Erythroblast (primary cell): Measurements from ENCODE around the gene SHANK2.

Experiments
- DNase-seq, 2 experiments: peaks; one replicate each; lab custom pipeline; 2025; lab: John Stamatoyannopoulos, UW
- GATA1 ChIP-seq: IDR thresholded peaks from 2 replicates; pipeline ENCODE4 v1.6.1; 2011; ENCODE audit warnings: low read depth, mild to moderate bottlenecking, control low read depth, low read length, moderate library complexity
- POLR2A ChIP-seq: IDR thresholded peaks from 2 replicates; pipeline ENCODE4 v1.6.1; 2011; ENCODE audit warnings: mild to moderate bottlenecking, low read length

The SHANK2 gene

DNA sequence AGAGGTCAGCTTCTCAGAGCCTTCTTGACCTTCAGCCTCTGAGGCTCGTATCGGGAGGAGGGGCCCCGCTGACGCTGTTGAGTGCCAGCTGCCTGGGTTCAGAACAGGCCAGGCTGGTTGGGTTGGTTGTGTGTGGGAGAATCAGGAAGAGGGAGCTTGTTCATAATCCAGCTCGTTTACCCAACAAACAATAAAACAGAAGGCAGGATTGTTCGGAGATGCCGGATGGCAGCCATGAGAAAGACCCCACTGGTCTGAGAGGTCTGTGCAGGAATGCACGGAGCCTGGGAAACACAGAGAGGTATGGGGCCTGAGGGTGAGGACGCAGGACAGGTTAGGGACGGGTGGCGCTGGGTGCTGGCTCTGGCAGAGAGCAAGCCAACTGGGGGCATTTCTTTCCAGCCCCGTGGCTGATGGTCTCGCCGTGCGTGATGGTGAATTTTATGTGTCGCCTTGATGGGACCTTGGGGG is 31.6 kb upstream of the SHANK2 start:
- TF ChIP-seq POLR2A = no peak
- no peak for TF ChIP-seq GATA1
- DNase-seq = no peak

DNA sequence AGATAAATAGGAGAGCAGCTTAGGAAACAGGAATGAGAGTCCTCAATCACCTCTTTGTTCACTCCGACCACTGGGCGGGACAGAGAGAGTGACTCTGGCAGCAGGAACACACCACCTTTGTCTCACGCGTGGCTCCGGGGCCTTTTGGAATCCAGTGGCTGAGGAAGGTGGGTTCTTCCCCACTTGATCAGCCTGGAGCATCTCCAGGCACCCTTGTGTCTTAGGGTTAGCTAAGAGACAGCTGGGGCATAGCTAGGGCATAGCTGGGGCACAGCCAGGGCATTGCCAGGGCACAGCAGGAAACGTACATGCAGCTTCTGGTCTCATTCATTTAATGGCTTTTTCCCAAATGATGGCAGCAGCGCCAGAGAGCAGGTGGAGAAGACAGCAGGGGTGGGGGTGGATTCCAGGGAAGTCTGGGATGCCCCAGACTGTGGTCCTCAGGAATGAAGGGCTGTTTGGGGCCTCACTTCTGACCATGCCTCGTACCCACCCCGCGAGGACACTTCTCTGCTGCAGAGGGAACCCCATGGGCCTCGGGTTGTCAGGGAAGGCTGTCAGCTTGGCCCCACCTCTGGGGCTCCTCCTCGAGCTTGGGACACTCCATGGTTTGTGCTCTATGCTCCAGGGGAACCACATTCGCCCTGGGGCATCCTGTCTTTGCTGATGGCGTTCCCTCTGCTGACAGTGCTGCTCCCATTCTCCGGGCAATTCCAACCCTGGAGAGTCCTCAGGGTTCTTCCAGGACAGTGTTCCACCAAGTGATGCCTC is 30.4 kb upstream of the SHANK2 start:
- TF ChIP-seq POLR2A (no peak), GATA1 (no peak)
- no peak for DNase-seq

DNA sequence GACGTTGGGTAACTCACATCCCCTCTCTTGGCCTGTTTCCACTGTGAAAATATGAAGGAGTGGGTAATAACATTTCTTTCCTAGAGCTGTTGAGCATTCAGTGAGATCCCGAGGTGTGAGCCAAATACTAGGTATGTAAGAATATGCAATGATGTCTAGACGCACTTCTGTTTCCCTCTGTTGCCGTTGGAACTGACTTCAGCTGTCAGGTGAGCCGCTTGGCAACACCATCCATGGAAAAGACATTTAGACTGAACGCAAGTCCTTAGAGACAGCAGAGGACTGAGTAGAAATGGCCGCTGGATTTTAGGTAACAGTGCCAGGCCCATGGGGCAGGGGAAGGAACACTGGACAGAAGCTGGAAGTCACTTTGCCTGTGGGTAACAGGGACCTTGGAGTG is 29.5 kb upstream of the SHANK2 start:
- TF ChIP-seq GATA1 (no peak), POLR2A (no peak)
- DNase-seq = no peak

DNA sequence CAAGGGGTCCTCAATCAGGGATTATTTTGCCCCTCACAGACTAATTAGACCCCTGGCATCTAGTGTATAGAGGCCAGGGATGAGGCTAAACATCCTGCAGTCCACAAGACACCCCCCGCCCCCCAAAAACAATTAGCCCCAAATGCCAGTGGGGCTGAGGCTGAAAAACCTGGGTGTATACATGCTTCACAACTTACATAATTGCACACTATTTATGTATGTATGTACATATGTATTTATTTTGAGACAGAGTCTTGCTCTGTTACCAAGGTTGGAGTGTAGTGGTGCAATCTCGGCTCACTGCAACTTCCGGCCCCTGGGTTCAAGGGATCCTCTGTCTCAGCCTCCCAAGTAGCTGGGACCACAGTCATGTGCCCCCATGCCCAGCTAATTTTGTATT is 28.8 kb upstream of the SHANK2 start:
- DNase-seq = no peak
- no peak for TF ChIP-seq GATA1
- TF ChIP-seq POLR2A = no peak

- no peak for TF ChIP-seq POLR2A
- no peak for TF ChIP-seq GATA1
- DNase-seq = no peak
Measured at GRCh38 chr11:71279916-71280645, 27.7 kb upstream of the SHANK2 start.

GRCh38 chr11:71272161-71272560 is 19.8 kb upstream of the SHANK2 start:
- no peak for TF ChIP-seq POLR2A
- TF ChIP-seq GATA1 = no peak
- no peak for DNase-seq

DNA sequence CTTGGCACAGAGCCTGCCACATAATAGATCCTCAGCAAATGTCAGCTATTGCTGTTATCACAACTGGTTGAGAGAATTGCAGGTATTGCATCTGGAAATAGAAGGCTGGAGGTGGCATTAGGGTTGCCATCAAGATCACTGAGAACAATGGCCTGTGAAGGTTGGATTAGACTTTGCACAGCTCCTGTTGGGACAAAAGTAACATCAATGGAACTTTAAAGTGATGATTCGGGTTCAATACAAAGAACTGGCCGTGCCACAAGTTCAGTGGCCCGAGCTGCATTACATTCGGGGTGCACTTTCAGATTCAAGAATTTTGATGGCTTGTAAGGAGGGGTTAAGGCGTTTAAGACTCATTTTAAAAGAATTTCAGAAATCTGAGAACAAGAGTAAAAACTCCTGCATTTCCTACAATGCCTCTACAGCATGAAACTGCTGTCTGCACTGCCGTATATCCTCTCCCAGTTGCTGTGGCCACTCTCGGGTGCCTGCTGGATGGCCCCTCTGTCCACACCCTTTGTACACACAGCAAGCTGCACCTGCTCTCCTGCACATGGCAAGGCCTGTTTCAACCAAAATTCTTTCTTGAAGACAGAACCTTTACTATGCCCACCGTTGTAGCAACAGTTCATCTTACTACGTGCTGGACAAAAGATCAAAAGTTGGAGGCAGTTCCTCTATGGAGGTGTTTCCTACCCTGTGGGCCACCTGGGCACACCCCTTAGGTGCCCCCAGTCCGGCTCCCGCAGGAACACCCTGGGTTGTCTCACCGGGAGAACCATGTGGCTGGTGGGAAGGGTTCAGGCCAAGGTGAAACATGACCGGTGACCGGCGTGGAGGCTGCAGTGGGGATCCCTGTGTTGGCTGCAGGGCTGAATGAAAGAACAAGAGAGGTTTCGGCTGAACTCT is 17.5 kb upstream of the SHANK2 start:
- TF ChIP-seq POLR2A = no peak
- TF ChIP-seq GATA1 = no peak
- no peak for DNase-seq

DNA sequence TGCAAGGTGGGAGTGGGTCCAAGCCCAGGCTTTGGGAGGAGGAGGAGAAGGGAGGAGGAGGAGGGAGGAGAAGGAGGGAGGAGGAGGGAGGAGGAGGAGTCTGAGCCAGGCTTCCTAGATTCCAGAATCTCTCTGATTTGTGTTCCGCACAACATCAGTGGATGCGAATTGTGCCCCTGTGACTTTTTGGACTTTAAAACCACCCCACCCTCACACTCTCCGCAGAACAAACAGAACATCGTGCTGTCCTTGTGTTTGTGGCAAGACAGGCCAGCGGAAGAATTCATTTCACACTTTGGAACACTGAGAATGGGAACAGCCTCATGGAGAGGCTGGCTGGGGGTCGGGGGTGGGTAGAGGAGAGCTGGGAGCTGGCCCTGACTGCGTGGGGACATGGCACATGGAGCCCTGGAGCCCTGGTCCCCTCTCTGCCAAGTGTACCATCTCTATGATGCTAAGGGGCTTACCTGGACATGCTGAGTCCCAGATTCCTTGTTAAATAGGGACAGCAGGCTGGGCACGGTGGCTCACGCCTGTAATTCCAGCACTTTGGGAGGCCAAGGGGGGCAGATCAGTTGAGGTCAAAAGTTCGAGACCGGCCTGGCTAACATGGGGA is 16.4 kb upstream of the SHANK2 start:
- no peak for DNase-seq

DNA sequence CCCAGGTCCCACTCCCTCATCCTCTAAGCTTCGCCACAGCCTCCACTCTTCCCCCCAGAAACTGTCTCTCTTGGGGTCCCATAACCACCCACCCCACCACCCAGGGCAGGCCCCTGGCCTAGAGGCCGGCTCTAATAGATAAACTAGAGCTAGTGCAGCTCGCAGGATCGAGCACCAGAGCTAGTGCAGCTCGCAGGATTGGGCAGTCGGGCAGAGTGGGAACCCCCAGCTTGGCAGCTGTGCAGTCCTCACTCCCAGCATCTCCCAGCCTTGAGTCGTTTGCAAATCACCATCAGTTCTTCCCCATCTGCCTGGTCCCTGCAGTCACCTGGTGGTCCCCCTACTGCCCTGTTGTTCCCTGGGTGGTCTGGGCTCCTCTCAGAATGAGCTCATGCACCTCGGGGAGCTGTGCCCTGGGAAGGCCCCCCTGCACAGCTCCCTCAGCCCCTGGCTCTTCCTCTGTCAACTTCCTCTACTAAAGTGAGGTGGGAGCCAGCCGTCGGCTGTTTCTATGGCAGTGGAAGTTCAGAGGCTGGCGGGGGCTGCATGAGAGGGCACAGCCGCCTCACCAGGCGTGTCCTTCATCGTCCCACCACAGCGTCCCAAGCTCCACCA is 15.5 kb upstream of the SHANK2 start:
- no peak for DNase-seq
- TF ChIP-seq POLR2A (no peak), GATA1 (no peak)

More for the DNA sequence above, 16.4 kb upstream of the SHANK2 start:
- no peak for TF ChIP-seq POLR2A
- no peak for TF ChIP-seq GATA1

DNA sequence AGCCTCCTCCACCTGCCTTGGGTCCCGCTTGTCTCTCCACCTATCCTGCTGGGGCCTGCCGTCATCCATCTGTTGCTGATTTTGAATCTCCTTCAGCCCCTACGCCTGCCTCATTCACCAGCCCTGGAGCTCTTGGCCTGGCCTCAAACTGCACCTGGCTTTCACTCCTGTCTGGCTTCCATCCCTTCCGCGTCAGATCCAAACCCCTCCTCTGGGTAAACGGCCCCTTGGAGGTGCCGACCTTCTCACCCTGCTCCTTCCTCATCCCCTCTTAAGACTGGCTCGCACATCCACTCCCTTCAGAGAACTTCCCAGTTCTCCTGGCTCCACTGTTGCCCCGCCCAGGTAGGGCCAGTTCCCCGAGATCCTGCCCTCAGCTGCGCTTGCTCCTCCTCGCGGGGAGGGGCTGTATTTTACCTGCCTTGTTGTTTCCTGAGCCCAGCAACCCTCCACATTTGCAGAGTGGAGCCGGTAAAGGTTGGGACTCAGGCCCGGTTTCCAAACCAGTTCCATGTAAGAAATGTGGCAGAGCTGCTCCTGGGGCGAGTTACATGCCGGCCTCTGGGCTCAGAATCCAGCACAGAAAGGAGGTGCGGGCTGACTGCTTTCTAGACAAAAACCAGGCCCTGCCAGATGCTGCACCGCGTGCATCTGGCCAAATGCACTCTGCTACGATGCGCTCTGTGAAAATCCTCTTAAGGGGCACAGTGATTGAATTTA is 13.9 kb upstream of the SHANK2 start:
- DNase-seq = no peak
- no peak for TF ChIP-seq POLR2A
- TF ChIP-seq GATA1 = no peak

GRCh38 chr11:71265559-71266092 is 13.2 kb upstream of the SHANK2 start:
- no peak for DNase-seq
- TF ChIP-seq GATA1 (no peak), POLR2A (no peak)

DNA sequence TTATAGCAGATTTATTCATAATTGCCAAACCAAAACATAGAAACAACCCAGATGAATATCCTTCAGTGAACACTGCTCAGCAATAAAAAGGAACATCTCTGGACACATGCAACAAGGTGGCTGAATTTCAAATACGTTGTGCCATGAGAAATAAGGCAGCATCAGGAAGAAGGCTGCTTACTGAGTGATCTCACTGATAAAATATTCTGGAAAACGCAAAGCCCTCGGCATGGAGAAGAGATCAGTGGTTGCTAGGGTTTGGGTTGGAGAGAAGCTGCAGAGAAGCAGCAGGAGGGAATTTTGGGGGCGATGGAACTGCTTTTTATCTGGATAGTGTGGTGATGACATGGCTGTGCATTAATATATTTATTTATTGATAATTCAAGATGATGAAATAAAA is 11.0 kb upstream of the SHANK2 start:
- TF ChIP-seq POLR2A = no peak
- no peak for TF ChIP-seq GATA1
- DNase-seq = no peak
